NCI-H2081 treated with DMSO at 0.1 percent for 48 hours (cell line): ENCODE results near the gene CTNND2.

Experiments
- DNase-seq: peaks from one replicate; lab custom pipeline; 2025; lab: John Stamatoyannopoulos, UW

The CTNND2 gene

GRCh38 chr5:11520241-11520930 lies 383.9 kb downstream of the CTNND2 start:
- no peak for DNase-seq

DNA sequence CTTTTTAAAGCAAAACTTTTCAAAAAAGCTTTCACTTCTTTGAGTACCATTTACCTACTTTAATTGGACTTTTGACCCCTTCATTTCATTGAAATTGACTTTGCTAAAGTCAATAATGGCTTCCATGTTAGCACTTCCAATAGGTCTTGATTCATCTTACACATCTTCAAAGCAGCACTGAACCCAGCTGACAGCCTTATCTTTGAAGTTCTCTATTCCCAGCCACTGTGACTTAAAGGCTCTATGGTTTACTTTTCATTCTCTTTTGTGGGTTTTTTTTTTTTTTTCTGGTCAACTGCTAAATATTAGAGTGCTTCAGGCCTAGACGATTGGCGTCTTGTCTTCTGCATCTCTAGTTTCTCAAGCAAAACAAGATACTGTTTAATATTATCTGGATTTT lies 385.0 kb downstream of the CTNND2 start:
- DNase-seq, result no peak

- no peak for DNase-seq
Observed at GRCh38 chr5:11518676-11519075, 385.6 kb downstream of the CTNND2 start.

GRCh38 chr5:11514705-11515432 lies 389.4 kb downstream of the CTNND2 start:
- no peak for DNase-seq

- DNase-seq, result no peak
Observed at GRCh38 chr5:11511878-11512277, 392.4 kb downstream of the CTNND2 start.

GRCh38 chr5:11510889-11511288 lies 393.4 kb downstream of the CTNND2 start:
- DNase-seq, result no peak

DNA sequence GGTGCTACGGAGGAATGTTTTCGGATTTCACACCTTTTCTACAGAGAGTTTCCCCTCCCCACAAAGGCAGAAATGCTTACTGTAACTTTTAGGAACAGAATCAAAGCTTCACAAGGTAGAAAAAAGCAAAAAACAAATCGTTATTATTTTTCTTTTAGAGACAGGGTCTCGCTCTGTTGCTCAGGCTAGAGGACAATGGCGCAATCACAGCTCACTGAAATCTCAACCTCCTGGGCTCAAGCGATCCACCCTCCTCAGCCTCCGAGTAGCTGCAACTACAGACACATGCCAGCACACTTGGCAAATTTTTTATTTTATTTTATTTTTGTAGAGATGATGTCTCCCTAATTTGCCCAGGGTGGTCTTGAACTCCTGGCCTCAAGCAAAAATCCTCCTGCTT lies 394.5 kb downstream of the CTNND2 start:
- DNase-seq, result no peak

GRCh38 chr5:11507156-11507910 lies 396.9 kb downstream of the CTNND2 start:
- no peak for DNase-seq

GRCh38 chr5:11504886-11505193 lies 399.4 kb downstream of the CTNND2 start:
- no peak for DNase-seq

GRCh38 chr5:11504065-11504885 lies 400.0 kb downstream of the CTNND2 start:
- DNase-seq, result no peak

DNA sequence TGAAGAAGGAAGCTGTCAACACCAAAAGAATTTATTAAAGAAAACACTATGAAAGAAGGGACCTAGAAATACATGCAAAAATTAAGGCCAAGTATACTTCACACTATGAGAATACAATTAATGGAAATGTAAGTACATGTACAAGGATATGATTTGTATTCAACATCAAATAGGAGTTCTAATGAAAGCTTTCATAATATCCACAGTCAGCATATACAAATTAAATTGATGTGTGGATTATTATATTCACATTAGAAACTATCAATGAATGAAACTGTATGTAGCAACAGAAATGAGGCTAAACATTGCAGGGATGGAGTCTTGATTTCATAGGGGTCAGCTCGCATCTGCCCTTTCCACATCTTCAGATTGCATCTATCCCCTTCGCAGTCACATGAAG lies 401.5 kb downstream of the CTNND2 start:
- DNase-seq, result no peak

DNA sequence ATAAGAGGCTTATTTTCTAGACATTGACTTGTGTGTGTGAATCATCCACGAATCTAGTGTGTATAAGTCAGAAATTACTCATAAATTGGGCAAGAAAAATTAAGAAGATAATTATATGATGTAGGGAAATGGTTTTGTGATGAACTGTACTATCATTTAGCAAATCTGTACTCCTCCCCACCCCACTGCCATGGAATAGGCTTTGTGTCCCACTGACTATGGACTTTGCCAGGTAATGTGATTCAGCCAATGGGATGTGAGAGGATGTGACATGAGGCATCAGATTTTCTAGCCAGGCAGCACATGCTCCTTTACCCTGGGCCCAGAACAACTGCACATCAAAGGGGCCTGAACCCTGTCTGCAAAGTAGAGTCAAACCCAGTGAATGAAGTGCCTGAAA lies 406.6 kb downstream of the CTNND2 start:
- no peak for DNase-seq

DNA sequence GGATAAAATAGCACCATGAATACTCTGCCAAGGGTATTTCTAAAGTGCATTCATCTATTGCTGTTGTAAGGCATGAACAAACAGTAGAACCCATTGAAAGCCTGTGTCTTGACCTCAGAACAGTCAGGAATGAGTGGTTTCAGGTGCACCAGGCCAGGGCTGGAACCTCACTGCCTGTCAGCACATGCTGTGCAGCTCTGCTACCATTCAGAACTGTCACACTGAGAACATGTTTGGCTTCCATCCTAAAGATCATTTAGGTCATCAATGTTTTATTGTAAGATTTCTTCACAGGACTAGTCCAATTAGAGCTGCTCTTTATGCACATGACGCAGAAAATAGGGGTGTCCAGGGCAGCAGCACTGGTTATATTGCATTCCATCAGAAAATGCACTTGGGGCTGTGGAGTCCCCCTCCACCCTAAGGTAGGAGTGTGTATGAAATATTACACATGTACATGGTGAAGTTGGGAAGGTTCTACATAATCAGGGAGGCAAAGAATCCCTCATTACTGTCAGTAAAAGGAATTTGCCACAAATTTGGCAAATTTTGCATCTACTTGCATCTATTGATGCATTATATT lies 408.0 kb downstream of the CTNND2 start:
- no peak for DNase-seq

GRCh38 chr5:11494340-11494739 lies 409.9 kb downstream of the CTNND2 start:
- DNase-seq, result peak; percentile 24

DNA sequence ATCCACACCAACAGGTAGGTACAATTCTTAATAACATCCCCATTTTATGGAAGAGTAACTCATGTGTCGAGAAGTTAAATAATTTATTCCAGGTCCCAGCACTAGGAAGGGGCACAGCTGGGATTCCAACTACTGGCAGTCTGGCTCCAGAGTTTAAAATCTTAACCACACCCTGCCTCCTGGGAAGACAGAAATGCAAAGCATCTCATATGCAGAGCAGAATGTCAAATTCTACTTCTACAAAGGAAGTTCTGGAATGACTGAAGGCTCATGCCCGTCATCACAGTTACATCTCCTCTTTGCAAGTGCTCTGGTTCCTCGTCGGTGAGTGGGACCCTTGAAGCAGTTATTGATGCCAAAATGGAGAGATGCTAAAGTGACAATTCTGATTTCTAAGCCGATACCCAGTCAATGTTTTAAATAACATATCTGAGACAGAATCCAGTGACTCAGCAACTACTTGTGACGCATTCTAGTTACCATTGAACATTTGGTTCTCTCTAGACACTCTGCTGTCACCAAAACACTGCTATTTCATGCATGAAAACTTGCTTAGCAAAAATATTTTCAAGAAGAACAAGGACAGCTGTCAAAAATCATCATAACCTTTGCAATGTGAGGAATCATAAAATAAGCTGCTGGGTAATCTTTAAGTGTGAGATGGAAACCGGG lies 412.7 kb downstream of the CTNND2 start:
- DNase-seq, result no peak

GRCh38 chr5:11483630-11484029 lies 420.6 kb downstream of the CTNND2 start:
- no peak for DNase-seq

DNA sequence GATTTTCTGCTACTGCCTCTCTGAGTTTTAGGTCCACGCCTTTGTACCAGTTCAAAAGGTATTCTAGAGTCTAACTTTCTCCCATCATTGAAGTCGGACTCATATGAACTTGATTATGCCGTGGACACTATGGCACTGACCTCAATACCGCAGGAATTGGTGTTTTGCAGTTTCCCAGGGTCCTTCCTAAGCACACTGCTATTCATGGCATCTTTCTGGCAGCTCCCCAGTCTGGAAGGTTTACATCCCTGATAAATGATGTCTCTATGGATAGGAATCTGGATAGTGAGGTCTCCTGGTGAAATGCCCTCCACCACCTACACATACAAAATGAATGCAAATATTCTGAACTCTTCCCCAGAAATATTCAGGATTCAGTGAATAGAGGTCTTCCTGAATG lies 422.2 kb downstream of the CTNND2 start:
- no peak for DNase-seq

DNA sequence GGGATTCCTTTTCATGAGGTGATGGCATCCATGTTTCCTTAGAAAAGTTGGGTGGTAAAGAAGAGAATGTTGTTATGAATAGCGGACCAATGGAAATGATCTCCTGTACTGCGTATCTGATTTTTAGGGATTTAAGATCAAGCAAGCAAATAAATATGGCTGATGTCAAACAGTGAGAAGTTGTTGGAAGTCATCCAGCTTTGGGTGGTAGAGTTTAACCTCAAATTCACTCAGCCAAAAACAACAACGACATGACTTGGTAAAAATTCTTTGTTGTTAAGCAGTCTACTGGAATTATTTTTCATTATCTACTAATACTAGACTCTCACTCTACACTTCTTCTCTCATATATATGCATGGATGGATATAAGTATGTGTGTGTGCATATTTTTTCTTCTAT lies 426.5 kb downstream of the CTNND2 start:
- no peak for DNase-seq

DNA sequence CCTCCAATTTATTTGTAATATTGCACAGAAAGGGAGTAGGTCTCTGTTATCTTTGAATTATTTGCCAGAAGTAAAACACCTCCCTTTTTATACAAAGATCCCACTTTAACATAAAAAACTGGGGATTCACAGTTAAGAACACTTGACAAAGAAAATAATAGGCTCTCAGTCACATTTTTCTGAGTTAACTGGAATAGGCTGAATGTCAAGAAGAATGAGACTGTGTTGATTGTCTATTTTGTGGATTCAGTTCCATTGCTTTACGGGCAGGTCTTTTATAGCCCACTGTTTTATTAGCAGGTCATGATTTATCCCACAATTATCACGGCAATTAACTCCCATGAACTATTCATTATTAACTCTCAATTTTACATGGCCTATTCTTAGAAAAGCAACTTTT lies 427.4 kb downstream of the CTNND2 start:
- DNase-seq, result no peak

DNA sequence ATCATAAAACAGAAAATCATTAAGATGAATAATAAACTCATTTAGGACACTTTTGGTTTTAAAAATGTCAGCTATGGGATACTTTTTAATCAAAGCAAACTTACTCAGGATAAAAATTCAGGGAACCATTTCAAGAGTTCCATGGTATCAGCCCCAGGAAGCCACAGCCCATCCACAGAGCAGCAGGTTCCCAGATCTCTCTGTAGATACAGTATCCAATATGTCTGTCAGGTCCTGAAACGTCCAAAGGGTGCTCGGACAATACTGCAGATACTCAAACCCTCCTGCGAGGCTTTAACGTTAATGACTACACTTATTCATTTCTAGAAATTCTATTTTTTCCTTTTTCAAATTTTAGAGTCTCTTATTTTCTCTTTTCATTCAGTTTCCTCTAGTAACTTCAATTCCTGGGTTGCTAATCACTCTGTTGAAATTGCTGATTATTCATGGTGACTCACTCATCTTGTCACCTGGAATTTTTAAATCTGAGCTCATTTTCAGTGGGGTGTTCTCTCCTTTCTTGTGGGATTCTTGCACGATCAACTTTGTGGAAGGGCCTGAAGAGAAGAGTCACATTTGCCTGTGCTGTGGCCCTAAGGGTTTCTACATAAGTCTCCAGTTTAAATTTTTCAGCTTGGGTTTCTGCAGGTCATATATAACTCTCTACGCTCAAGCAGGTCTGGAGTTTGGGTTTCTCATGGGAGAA lies 435.8 kb downstream of the CTNND2 start:
- no peak for DNase-seq

- DNase-seq, result no peak
Observed at GRCh38 chr5:11467588-11467987, 436.7 kb downstream of the CTNND2 start.
